Stimulated activated CD4-positive, alpha-beta T cell treated with anti-CD3 and anti-CD28 coated beads, TNF-alpha, amount 100 ng/mL, for 1 hour (primary cell): ENCODE measurements around the gene PLEKHG7.

Source experiments
- DNase-seq, 3 donors: peaks; one replicate each; pipeline ENCODE4 v3.0.0-alpha.2; 2020; ENCODE audit warnings: low read depth in 3 of 3, low spot score in 1 of 3

The PLEKHG7 gene

DNA sequence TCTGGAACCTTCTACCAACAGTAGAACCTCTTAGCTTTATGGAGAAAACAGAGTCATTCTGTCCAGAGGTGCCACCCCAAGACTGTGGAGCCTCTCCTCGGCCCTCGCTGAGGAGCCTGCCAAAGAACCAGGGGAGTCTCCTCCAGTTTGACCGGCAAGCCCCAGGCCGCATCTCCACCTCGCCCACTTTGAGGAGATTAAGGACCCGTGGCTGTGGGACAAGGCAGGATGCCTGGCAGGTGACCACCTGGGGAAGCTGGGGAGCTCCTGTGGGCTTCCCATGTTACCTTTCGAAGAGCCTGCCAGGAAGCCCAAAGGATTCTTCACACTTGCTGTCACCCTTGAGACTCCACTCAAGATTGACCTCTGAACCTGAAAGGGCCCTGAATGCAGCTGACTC lies 3.8 kb downstream of the PLEKHG7 start:
- DNase-seq, result no peak

DNA sequence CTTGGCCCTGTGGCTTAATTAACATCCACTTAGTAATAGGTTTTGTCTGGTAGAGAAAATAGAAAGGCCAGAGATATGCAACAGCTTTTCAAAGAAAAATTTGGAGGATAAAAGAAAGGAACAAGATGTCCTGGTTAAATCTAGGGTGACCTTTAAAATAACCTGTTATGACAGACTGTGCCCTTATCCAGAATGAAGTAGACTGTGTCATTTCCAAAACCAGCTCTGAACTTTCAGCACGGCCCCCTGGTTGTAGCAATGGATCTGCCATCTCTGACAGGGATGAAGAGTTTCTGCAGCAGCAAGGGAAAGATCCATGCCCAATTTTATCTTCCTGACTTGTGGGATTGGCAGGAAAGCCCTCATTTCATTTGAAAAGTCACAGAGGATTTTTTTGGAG lies 5.1 kb downstream of the PLEKHG7 start:
- no peak for DNase-seq

DNA sequence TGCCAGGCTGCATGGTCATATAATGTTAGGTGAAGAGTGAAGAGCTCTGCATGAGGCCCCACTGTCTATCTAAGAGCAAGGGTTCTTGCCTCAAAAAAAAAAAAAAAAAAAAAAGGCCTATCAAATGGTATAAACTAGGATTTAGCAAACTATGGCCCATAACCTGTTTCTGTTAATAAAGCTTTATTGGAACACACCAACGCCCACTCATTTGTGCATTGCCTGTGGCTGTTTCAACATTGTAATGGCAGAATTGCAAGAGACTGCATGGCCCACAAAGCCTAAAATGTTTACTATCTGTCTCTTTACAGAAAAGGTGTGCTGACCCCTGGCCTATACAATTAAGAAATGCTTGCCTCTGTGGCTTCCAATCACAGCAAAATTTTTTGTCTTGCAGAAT lies 12.8 kb downstream of the PLEKHG7 start:
- DNase-seq, result no peak

DNA sequence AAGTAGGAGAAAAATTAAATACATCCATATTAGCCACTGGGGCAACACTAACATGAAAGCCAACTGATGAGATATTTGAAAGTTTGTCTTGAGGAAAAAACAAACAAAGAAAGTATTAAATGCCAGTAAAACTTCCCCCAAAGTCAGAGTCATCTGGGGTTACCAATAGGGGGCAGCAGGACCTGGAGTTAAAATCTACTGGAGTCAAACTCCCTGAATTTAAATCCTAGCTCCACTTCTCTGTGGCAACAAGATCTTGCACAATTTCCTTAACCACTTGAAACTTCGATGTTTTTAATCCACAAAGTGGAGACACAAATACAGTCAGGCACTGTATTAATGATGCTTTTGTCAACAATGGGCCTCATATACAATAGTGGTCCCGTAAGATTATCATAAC lies 14.4 kb downstream of the PLEKHG7 start:
- DNase-seq, result no peak

DNA sequence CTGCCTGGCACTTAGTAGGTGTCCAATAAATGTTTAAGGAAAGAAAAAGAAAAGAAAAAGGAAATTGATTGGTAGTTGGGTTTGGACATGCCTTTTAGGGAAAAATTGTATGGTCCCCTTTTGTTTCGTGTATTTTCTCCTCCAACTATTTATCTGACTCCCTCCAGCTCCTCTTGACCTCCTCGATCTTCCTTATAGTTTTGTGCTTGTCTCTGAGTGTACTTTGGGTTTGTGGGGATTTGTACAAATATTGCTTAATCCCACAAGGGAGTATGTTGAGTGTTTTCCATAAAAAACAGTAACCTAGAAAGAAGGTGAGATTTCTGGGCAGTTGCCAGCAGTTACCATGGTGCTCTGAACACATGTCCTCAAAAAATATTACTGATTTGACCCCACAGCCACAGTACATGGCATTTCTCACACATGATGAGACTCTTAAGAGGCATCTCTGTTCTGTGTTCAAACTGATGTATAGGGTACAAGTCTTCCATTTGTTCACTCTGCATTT lies 15.7 kb downstream of the PLEKHG7 start:
- DNase-seq, result no peak

DNA sequence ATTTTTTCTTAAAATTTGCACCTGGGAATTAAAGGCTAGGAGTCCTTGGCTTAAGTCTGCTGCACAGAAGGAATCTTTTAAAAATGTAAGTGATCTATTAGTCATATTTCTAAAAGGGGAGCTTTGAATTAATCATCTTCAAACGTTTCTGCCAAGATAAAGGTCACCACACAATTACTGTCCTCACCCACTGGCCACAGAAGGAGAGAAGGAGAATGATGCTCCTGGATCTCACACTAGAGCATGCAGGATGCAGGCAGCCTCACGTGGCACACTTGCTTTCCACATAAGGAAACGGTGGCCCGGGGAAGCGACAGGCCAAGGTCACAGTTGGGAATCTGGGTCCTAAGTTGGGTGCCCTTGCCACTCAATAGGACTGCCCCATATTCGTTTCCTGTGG lies 16.9 kb downstream of the PLEKHG7 start:
- no peak for DNase-seq

DNA sequence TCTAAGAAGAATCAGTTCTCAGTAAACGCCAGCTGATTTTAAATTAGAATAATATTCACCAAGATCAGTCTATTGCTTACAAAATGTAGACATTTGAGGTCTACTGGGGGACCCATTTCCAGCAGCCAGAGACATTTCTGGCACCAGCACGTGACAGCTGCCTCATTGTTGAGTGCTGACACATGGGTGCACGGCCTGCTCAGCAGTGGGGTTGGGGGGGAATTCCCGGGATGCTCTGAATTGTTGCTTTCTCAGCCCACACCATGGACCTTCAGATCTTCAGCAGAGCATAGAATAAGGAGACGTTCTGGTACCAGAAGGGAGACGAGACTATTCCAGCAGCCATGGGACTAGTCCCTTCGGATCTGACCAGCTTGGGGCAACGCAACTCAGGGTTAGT lies 18.3 kb downstream of the PLEKHG7 start:
- DNase-seq, result no peak

DNA sequence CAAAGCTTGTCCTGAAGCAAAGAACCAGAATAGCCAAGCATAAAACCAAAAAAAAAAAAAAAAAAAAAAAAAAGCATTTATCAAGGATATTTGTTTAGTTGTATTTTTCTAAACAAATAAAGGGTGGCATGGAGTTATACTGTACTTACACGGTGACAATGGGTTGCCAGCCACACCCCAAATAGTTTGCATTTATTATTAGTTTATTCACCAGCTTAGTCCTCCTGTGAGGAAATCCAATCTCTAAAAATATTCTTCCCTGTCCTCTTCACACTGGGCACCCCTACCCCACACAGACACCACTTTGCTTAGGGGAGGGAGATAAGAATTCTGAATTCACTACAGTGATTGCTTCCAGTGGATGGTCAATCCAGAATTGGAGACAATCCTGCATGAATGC lies 18.9 kb downstream of the PLEKHG7 start:
- DNase-seq, result no peak

DNA sequence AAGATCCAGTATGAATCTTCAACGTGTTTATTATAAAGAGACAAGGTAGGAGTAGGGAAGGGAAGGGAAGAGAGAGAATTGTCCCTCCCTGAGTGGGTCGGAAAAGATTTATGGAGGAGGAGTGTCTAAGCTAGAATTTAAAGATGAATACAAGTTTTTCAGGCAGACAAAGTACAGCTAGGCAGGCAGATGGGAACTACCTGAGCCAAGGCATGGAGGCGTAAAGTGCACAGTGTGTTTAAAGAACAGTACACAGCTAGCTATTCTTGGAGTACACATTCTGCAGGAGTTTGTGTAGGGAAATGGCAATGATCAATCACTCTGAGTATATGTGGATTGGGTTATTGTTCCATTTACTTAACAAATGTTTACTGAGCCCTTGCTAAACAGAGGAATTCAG lies 20.1 kb downstream of the PLEKHG7 start:
- no peak for DNase-seq

DNA sequence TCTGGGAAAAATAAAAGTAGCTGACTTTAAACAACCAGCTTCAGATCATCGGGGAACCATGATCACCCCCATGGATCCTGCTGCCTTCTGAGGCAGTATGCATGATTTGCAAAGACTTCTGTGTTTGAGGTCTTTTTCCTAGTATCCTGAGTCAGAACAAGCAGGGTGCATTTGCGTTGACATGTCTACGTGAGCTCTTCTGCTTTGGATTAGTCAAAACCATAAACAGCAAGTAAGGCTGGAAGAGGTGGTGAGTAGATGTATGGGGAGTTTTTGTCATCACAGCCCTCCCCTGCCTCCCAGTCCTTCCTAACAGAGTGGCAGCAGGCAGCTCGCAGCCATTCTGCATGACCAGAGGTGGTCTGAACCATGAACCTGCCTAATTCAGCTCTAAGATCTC lies 24.1 kb downstream of the PLEKHG7 start:
- DNase-seq, result no peak

DNA sequence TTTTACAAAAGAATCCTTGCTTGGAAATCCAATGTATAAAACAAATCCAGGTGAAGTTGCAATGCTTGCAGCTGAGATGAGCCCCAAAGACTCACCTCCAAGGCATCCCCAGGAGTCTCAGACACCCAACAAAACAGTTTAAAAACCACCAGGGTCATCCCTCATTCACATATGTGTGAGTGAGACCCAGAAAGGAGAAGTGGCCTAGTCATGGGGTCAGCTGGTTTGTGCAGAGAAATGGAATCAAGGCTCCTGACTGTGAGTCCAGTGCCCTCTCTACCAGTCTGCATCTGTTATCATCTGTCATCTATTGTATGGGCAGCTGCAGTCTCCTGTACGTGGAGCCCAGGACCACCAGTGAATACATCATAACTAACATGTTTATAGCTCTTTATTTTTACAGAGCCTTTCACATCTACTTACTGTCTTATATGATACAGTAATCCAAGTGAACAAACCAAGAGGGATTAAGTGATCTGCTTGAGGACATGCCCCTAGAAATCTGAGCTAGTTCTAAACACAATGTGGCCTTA lies 27.1 kb downstream of the PLEKHG7 start:
- DNase-seq, result no peak

DNA sequence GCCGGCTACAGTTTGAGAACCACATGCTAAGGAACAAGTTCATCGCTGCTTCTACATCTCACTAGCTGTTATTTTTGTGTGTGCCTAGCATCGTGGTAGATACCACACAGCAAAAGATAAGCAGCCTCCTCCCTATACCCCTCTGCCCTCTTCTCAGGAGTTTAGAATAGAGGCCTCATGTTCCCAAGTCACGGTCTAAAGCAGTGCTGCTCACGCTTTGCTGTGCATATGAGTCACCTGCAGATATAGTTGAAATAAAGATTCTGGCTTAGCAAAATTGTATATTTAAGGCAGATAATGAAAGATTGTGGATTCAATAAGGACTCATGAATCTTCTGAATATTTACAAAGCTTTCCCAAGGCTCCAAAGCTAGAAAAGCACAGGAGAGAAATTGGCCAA lies 28.0 kb downstream of the PLEKHG7 start:
- no peak for DNase-seq

DNA sequence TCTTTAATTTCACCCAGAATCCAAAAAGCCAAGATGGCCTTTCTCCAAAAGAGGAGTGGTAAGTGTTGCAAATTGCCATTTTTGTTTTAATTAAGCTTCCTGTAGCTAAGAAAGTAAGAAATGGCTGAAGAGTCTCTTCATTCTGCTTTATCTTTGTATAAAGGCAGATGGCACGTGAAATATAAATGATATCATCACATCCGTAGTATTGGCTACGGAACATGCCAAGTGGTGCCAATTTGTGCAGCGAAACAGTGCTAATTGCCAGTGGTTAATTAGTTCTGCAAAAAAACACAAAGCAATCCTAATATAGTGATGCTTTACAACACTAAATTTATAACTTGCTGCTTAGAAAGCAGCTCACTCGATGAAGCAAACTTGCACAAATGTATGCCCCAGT lies 29.4 kb downstream of the PLEKHG7 start:
- DNase-seq, result no peak

DNA sequence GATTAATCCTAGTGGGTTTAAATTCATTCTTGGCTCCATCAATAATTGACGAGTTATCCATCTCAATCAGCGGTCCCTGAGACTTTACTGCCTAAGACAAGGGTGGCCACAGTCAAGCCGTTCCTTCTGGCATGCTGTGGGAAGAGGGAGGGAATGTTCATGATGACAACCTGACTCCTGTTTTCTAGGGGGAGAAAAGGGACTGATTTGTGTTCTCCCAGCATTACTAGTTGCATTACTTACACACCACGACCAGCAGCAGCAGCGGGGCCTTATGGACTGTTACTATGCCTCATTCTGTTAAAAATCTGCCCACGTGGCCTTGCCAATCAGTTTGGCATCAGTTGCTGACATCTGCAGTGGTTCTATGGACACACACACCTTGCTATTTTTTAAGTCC lies 29.9 kb downstream of the PLEKHG7 start:
- DNase-seq, result no peak

DNA sequence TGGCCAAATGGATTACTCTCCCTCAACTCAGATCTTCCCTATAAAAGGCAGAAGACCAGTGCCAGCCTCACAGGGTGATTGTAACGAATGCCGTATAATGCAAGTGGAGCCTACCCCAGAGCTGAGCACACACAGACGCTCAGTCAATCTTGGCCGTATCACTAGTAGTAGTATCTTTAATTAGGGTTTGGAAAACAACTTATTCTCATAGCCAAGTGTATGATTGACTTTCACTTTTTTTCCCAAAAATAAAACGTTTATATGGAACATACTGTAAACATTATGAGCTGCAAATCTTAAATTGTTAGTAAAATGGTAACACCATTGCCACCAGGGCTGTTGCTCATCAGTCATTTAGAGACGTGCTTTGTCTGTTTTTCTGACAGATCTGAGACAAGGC lies 30.4 kb downstream of the PLEKHG7 start:
- DNase-seq, result no peak

DNA sequence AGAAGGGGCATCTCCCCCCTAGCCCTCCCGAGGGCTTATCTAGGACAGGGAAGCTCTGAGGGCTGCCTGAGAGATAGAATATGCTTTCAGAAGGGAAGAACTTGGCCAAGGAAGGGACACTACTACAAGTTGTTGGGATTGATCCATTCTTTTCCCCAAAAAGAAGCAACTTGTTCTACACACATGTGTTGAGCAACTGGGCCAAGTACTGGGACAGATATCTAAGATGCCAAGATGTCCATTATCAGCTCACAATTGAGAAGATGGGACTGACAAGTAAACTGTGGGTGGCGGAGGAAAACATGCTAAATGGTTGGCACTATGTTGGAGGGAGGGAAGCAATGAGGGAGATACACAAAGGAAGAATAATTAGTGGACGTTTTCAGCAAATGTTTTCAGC lies 30.9 kb downstream of the PLEKHG7 start:
- DNase-seq, result no peak

DNA sequence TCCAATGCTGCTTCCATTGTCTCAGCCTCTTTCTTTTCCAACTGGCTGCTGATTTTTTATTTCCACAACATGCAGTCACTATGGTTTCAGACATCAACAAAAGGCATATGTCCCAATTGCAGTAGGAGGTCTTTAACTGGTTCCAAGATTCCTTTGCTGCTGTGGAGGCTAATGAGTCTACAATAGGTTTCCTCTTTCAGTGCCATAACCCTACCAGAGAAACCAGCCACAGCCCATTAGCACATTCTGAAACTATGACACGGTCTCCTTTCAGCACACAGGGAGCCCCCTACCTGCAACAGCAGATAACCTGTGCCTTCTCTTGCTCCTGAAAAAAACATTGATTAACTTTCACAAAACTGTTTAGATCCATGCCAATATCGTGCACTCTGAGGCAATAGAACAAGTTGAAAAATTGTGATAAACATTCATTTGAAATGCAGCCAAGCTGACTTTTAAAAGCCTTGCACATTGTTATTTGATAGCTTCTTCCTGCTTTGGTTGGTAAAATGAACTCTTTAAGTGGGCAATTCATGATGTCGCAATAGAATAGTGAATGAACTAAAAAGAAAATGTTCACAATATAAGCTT lies 32.4 kb downstream of the PLEKHG7 start:
- DNase-seq, result no peak

DNA sequence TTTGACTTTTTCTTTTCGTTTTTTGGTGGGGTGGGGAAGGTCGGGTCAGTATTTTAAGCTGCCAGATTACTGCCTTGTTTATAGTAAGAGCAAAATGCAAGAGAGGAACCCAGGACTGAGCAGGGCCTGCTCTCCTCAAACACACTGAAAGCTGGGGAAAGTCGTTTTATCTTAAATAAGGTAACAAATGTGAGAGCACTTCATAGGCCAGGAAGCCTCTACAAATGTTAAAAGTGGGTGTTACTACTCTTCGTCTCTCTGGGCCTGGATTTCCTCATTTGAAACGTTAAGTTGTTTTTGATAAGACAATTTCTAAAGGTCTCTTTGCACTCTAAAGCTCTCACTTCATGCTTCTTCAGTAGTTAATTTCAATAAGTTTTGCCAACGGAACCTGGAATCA lies 33.8 kb downstream of the PLEKHG7 start:
- no peak for DNase-seq

DNA sequence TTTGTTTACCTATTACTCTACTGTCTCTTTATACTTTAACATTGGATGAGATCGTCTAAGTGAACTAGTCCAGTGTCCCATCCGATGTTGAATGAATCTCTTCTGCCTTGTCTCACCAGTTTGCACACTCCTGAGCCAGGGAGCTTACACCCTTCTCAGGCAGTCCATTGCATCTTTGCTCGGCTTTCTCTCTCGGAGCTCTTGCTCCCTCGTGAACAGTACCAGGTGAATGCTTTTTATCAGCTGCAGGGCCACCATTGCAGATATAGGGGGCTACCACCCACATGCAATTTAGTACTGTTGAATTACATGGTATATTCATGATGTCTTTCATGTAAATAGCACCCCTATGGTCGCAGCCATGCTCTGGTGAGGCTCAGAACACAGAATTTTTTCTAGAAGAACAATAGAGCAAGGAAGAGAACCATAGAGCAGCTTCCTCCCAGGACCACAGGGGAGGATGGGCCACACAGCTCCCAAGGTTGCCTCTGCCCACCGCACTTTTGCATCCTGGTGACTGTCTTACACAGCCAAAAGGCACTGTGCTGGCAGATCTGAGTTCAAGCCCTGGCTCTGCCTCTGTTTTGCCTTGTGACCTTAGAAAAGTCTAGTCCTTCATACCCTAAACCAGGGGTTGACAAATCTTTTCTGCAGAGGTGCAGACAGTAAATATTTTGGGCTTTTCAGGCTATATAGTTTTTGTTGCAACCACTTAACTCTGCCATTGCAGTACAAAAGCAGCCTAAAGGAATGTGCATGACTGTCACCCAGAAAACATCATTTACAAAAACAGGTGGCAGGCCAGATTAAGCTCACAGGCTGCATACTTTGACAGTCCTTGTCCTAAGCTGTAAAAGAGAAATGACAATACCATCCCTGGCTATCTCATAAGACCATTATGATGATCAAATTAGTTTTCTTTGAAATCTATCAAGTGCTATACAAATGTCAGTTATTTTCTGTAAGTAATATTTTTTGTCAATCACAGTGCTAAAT lies 35.4 kb downstream of the PLEKHG7 start:
- DNase-seq, result no peak

DNA sequence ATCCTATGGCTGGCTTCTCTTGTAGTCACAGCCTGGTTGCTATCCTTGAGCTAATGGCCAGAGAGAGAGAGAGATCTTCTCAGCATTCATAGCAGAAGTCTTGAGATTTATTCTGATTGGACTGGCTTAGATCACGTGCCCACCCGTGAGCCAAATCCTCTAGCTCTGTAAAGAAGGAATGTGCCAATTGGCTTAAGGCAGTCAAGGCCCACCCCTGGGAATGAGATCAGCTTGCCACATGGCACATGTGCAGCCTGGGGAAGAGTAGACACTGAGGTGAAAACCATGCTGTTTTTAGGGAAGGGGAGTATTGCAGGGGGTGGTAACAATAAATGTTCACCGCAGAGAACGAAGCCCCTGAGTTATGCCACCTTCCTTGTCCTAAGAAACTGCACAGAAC lies 36.3 kb downstream of the PLEKHG7 start:
- DNase-seq, result no peak

DNA sequence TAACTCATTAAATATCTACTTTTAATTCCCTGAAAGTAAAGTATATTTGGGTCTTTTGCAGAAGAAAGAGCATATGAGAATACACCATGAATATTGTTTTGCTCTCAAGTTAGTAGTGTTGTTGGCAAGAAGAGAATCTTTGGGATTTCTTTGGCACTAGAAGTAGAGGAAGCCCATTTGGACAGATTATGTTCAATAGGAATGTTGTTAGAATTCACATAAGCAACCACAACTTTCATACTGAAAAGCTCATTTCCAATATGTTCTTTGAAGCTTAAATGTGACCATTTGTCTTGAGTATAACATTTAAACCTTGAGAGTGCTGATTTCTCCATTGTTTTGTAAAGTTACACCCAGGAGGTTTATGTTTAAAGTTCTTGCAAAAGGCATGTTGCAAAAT lies 37.6 kb downstream of the PLEKHG7 start:
- DNase-seq, result no peak

DNA sequence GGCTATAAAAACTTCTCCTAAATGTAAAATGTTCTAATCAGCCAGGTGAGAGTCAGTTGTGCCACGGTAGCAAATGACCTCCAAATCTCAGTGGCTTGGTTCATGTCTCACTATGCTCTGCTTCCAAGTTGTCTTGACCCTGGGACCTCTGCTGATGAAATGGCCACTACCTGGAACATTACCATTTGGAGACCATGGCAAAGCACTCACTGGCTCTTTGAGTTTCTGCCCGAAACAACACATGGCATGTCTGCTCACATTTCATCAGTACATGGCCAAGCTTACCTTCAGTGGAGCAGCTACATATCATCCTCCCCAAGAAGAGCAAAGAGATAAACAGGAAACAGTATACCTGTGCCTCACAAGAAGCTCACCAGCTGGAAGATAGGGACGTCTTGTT lies 40.2 kb downstream of the PLEKHG7 start:
- no peak for DNase-seq
